Upper lobe of left lung (tissue), 6 donors: Measurements from ENCODE around the gene ERLIN1. TPM values are rescaled to one million over a fixed set of nuclear protein-coding genes. Genes with fewer than 3 reads are reported as not detected.

ENCODE experiments used
- ATAC-seq, 2 donors: fragments of 200-7000 bp; cut with Tn5 transposase; one replicate each; pipeline ENCODE4 v1.9.1; 2022; ENCODE audit warnings: mild to moderate bottlenecking in 2 of 2, moderate library complexity in 2 of 2; ENCODE audit not compliant: low FRiP score in 2 of 2
- DNase-seq, 2 donors: peaks; one replicate each; pipeline ENCODE4 v3.0.0-alpha.2; 2019 to 2020
- H3K27ac ChIP-seq, 4 donors: fragments of 200-600 bp; sonication (generic); one replicate each; pipeline ENCODE4 v1.5.1; 2016 to 2019
- H3K27me3 ChIP-seq, 4 donors: fragments of 200-600 bp; sonication (generic); one replicate each; pipeline ENCODE4 v1.5.1; 2017 to 2019
- H3K36me3 ChIP-seq, 4 donors: fragments of 200-600 bp; sonication (generic); one replicate each; pipeline ENCODE4 v1.5.1; 2016 to 2019
- H3K4me1 ChIP-seq, 4 donors: fragments of 200-600 bp; sonication (generic); one replicate each; pipeline ENCODE4 v1.5.1; 2018 to 2019
- H3K4me3 ChIP-seq, 4 donors: fragments of 200-600 bp; sonication (generic); one replicate each; pipeline ENCODE4 v1.5.1; 2017 to 2019; ENCODE audit warnings: mild to moderate bottlenecking in 2 of 4, moderate library complexity in 1 of 4
- H3K9me3 ChIP-seq, 4 donors: fragments of 200-600 bp; sonication (generic); one replicate each; pipeline ENCODE4 v1.5.1; 2018 to 2019
- CTCF ChIP-seq, 6 experiments: fragments of 450-650 bp in 4 of 6; fragments of 200-600 bp in 2 of 6; sonication (generic) in 2 of 6; IDR thresholded peaks; one replicate each; pipeline ENCODE4 v1.5.1; 2016 to 2019; ENCODE audit warnings: antibody characterized with exemption in 6 of 6
- EP300 ChIP-seq, 4 donors: sonication (generic); formaldehyde crosslinking; IDR thresholded peaks; one replicate each; pipeline ENCODE4 v1.5.1; 2017; ENCODE audit warnings: antibody characterized with exemption in 4 of 4, control low read depth in 2 of 4
- POLR2A ChIP-seq, 4 donors: fragments of 450-650 bp; IDR thresholded peaks; one replicate each; pipeline ENCODE4 v1.5.1; 2016 to 2017; ENCODE audit warnings: antibody characterized with exemption in 4 of 4, mild to moderate bottlenecking in 2 of 4
- POLR2AphosphoS5 ChIP-seq, 2 donors: sonication (generic); formaldehyde crosslinking; IDR thresholded peaks; one replicate each; pipeline ENCODE4 v1.5.1; 2017; ENCODE audit warnings: antibody characterized with exemption in 2 of 2
- WGBS, 2 donors: methylation state at CpG; one replicate each; pipeline ENCODE4 v1.1.5; 2017 to 2018; 5-methylcytosine and 5-hydroxymethylcytosine counted together
- total RNA-seq, 6 donors: library from RNA; depleted of rRNA in 4 of 6; stranded (reverse); fragments of >200 nt in 4 of 6; gene quantifications; one replicate each; pipeline versions ENCODE4 v1.1.0 to v1.2.1, GENCODE V29; 2016 to 2021
- donor health status: DM: no; HTN: no; CAD: no; lungs with moderate emphysema.
- donor health status: DM: no; HTN: yes; CAD: no; lungs with severe emphysema.

Gene ERLIN1
- total RNA-seq, 6 donors from 2014 or later, result 9.4 to 40.7 (median 24.4) TPM

- Histone ChIP-seq H3K4me1 (no peaks in the 10 kb centered on the region), H3K36me3 (no peaks in the 10 kb centered on the region), H3K4me3 (no peak overlapping the region), H3K27ac (no peak overlapping the region), H3K9me3 (no peaks in the 10 kb centered on the region), H3K27me3 (no peaks in the 10 kb centered on the region)
- ATAC-seq (no peak), DNase-seq (no peak)
- TF ChIP-seq CTCF (IDR thresholded peaks at IDR 0.05), result no peak
- no peak for TF ChIP-seq POLR2AphosphoS5 (IDR thresholded peaks at IDR 0.05)
- no peak for TF ChIP-seq POLR2A (IDR thresholded peaks at IDR 0.05)
- TF ChIP-seq EP300 (IDR thresholded peaks at IDR 0.05), result no peak
- WGBS, 2 donors, result 87 to 88% methylated on average over 4 of the region's 4 CpGs
These were observed 45.8 kb downstream of the ERLIN1 start for GRCh38 chr10:100140070-100140469.

- TF ChIP-seq EP300 (IDR thresholded peaks at IDR 0.05) (no peak), CTCF (IDR thresholded peaks at IDR 0.05) (no peak), POLR2A (IDR thresholded peaks at IDR 0.05) (no peak), POLR2AphosphoS5 (IDR thresholded peaks at IDR 0.05) (no peak)
- WGBS, 2 donors, result 62 to 73% methylated on average over 7 of the region's 7 CpGs
- H3K27ac ChIP-seq, result no peak overlapping the region
- H3K36me3 ChIP-seq, result no peaks in the 10 kb centered on the region
- DNase-seq (no peak), ATAC-seq (no peak)
- H3K4me3 ChIP-seq, result no peak overlapping the region
- H3K9me3 ChIP-seq, result no peaks in the 10 kb centered on the region
- H3K4me1 ChIP-seq, result no peaks in the 10 kb centered on the region
- H3K27me3 ChIP-seq, result no peaks in the 10 kb centered on the region
These were observed 46.8 kb downstream of the ERLIN1 start for GRCh38 chr10:100138921-100139496.

- DNase-seq (no peak), ATAC-seq (no peak)
- H3K36me3 ChIP-seq, result no peaks in the 10 kb centered on the region
- no peaks in the 10 kb centered on the region for H3K27me3 ChIP-seq
- TF ChIP-seq POLR2A (IDR thresholded peaks at IDR 0.05) (no peak), EP300 (IDR thresholded peaks at IDR 0.05) (no peak), CTCF (IDR thresholded peaks at IDR 0.05) (no peak), POLR2AphosphoS5 (IDR thresholded peaks at IDR 0.05) (no peak)
- H3K4me3 ChIP-seq, result no peak overlapping the region
- no peaks in the 10 kb centered on the region for H3K4me1 ChIP-seq
- H3K9me3 ChIP-seq, result no peaks in the 10 kb centered on the region
- no peak overlapping the region for H3K27ac ChIP-seq
These were observed 50.3 kb downstream of the ERLIN1 start for GRCh38 chr10:100135486-100135885.

GRCh38 chr10:100133801-100134200 is 52.0 kb downstream of the ERLIN1 start:
- no peaks in the 10 kb centered on the region for H3K36me3 ChIP-seq
- no peaks in the 10 kb centered on the region for H3K4me1 ChIP-seq
- TF ChIP-seq CTCF (IDR thresholded peaks at IDR 0.05), result no peak
- no peak for TF ChIP-seq POLR2AphosphoS5 (IDR thresholded peaks at IDR 0.05)
- TF ChIP-seq POLR2A (IDR thresholded peaks at IDR 0.05), result no peak
- no peak for TF ChIP-seq EP300 (IDR thresholded peaks at IDR 0.05)
- ATAC-seq (no peak), DNase-seq (no peak)
- H3K4me3 ChIP-seq, result no peak overlapping the region
- no peaks in the 10 kb centered on the region for H3K27me3 ChIP-seq
- no peaks in the 10 kb centered on the region for H3K9me3 ChIP-seq
- no peak overlapping the region for H3K27ac ChIP-seq
- 96 to 100% methylated on average over 1 of the region's 1 CpG for WGBS, 2 donors

- WGBS, 2 donors, result 83 to 91% methylated on average over 2 of the region's 2 CpGs
- TF ChIP-seq POLR2A (IDR thresholded peaks at IDR 0.05) (no peak), EP300 (IDR thresholded peaks at IDR 0.05) (no peak), POLR2AphosphoS5 (IDR thresholded peaks at IDR 0.05) (no peak), CTCF (IDR thresholded peaks at IDR 0.05) (no peak)
- DNase-seq, result no peak
- H3K4me1 ChIP-seq, result no peaks in the 10 kb centered on the region
- no peaks in the 10 kb centered on the region for H3K9me3 ChIP-seq
- H3K27ac ChIP-seq, result no peak overlapping the region
- no peaks in the 10 kb centered on the region for H3K36me3 ChIP-seq
- H3K27me3 ChIP-seq, result no peaks in the 10 kb centered on the region
- ATAC-seq, result no peak
- H3K4me3 ChIP-seq, result no peak overlapping the region
These were observed 53.4 kb downstream of the ERLIN1 start for GRCh38 chr10:100132427-100132826.
